ENCODE measurements around the gene C1orf105.

GRCh38 chr1:172477216-172477615 is 56.7 kb downstream of the C1orf105 start:
- TF ChIP-seq, protein P1, sequence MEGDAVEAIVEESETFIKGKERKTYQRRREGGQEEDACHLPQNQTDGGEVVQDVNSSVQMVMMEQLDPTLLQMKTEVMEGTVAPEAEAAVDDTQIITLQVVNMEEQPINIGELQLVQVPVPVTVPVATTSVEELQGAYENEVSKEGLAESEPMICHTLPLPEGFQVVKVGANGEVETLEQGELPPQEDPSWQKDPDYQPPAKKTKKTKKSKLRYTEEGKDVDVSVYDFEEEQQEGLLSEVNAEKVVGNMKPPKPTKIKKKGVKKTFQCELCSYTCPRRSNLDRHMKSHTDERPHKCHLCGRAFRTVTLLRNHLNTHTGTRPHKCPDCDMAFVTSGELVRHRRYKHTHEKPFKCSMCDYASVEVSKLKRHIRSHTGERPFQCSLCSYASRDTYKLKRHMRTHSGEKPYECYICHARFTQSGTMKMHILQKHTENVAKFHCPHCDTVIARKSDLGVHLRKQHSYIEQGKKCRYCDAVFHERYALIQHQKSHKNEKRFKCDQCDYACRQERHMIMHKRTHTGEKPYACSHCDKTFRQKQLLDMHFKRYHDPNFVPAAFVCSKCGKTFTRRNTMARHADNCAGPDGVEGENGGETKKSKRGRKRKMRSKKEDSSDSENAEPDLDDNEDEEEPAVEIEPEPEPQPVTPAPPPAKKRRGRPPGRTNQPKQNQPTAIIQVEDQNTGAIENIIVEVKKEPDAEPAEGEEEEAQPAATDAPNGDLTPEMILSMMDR (IDR thresholded peaks at IDR 0.05) = no peak
- TF ChIP-seq POLR2A (IDR thresholded peaks at IDR 0.05) (no peak), EP300 (IDR thresholded peaks at IDR 0.05) (no peak)
